SK-N-SH (cell line): ENCODE results near the gene FZD10.

Experiments used
- NRF1 ChIP-seq: IDR thresholded peaks from 2 replicates; pipeline ENCODE4 v1.6.1; 2012; ENCODE audit warnings: low read depth, mild to moderate bottlenecking, low read length
- RCOR1 ChIP-seq: fragments of 150-350 bp; IDR thresholded peaks from 2 replicates; pipeline ENCODE4 v1.6.1; 2017; ENCODE audit warnings: antibody characterized with exemption, low read length
- TEAD4 ChIP-seq: IDR thresholded peaks from 2 replicates; pipeline ENCODE4 v1.4.0; 2012; ENCODE audit warnings: mild to moderate bottlenecking, borderline replicate concordance; ENCODE audit not compliant: insufficient read depth

GRCh38 chr12:130144256-130144655 lies 18.0 kb upstream of the FZD10 start:
- TF ChIP-seq RCOR1: no peak
- TF ChIP-seq NRF1: no peak
- no peak for TF ChIP-seq TEAD4
